Trophoblast cell (in vitro differentiated cells and primary cell): ENCODE measurements around the gene TRAPPC4.

ENCODE experiments used
- DNase-seq, 2 donors: peaks; one replicate each; pipeline ENCODE4 v3.0.0-alpha.2; 2016
- H2AFZ ChIP-seq: 2 replicates; pipeline ENCODE4 v1.6.1; 2013; ENCODE audit warnings: low read length, moderate library complexity, mild to moderate bottlenecking; ENCODE audit not compliant: insufficient read depth, poor library complexity
- H2AK5ac ChIP-seq: 2 replicates; pipeline ENCODE4 v1.6.1; 2013; ENCODE audit warnings: mild to moderate bottlenecking, low read length
- H2BK120ac ChIP-seq: 2 replicates; pipeline ENCODE4 v1.6.1; 2013; ENCODE audit warnings: low read length, mild to moderate bottlenecking, moderate library complexity; ENCODE audit not compliant: insufficient read depth, poor library complexity
- H2BK12ac ChIP-seq: 2 replicates; pipeline ENCODE4 v1.6.1; 2013; ENCODE audit warnings: mild to moderate bottlenecking, low read length, moderate library complexity
- H2BK5ac ChIP-seq: 2 replicates; pipeline ENCODE4 v1.6.1; 2013; ENCODE audit warnings: low read length, low read depth, moderate library complexity, mild to moderate bottlenecking; ENCODE audit not compliant: poor library complexity
- H3K14ac ChIP-seq: 2 replicates; pipeline ENCODE4 v1.6.1; 2013; ENCODE audit warnings: mild to moderate bottlenecking, low read length
- H3K18ac ChIP-seq: 2 replicates; pipeline ENCODE4 v1.6.1; 2013; ENCODE audit warnings: mild to moderate bottlenecking, low read length
- H3K23ac ChIP-seq: 2 replicates; pipeline ENCODE4 v1.6.1; 2013; ENCODE audit warnings: low read length
- H3K27ac ChIP-seq: 2 replicates; pipeline ENCODE4 v1.5.1; 2013; ENCODE audit warnings: low read depth, mild to moderate bottlenecking, inconsistent platforms, low read length, moderate library complexity
- H3K27me3 ChIP-seq: 2 replicates; pipeline ENCODE4 v1.6.1; 2013; ENCODE audit warnings: inconsistent platforms, mild to moderate bottlenecking, low read length, moderate library complexity; ENCODE audit not compliant: insufficient read depth
- H3K36me3 ChIP-seq, 2 experiments: 1 replicate in 1 of 2; 2 replicates in 1 of 2; pipeline ENCODE4 v1.6.1; 2013; ENCODE audit warnings: low read length in 2 of 2, mild to moderate bottlenecking in 2 of 2, moderate library complexity in 1 of 2; ENCODE audit not compliant: insufficient read depth in 2 of 2, control insufficient read depth in 1 of 2
- H3K4ac ChIP-seq: 2 replicates; pipeline ENCODE4 v1.6.1; 2013; ENCODE audit warnings: low read depth, mild to moderate bottlenecking, low read length, moderate library complexity
- H3K4me1 ChIP-seq, 2 experiments: 1 replicate in 1 of 2; 2 replicates in 1 of 2; pipeline ENCODE4 v1.6.1; 2013; ENCODE audit warnings: low read length in 2 of 2, mild to moderate bottlenecking in 2 of 2, moderate library complexity in 1 of 2; ENCODE audit not compliant: insufficient read depth in 2 of 2, control insufficient read depth in 1 of 2
- H3K4me2 ChIP-seq: 2 replicates; pipeline ENCODE4 v1.6.1; 2013; ENCODE audit warnings: inconsistent platforms, mild to moderate bottlenecking, low read length, moderate library complexity
- H3K4me3 ChIP-seq: 2 replicates; pipeline ENCODE4 v1.5.1; 2013; ENCODE audit warnings: mild to moderate bottlenecking, low read depth, low read length, inconsistent platforms
- H3K79me1 ChIP-seq: one replicate; pipeline ENCODE4 v1.6.1; 2013; ENCODE audit warnings: low read length
- H3K79me2 ChIP-seq: 2 replicates; pipeline ENCODE4 v1.6.1; 2013; ENCODE audit warnings: low read length, mild to moderate bottlenecking; ENCODE audit not compliant: control insufficient read depth, insufficient read depth, poor library complexity
- H3K9ac ChIP-seq: 2 replicates; pipeline ENCODE4 v1.6.1; 2013; ENCODE audit warnings: mild to moderate bottlenecking, low read length
- H3K9me3 ChIP-seq: 2 replicates; pipeline ENCODE4 v1.6.1; 2013; ENCODE audit warnings: low read depth, mild to moderate bottlenecking, control low read depth, inconsistent platforms, low read length; ENCODE audit not compliant: insufficient read depth
- H4K12ac ChIP-seq: 2 replicates; pipeline ENCODE4 v1.6.1; 2013; ENCODE audit warnings: low read depth, mild to moderate bottlenecking, low read length, moderate library complexity
- H4K8ac ChIP-seq: 2 replicates; pipeline ENCODE4 v1.6.1; 2013; ENCODE audit warnings: low read depth, mild to moderate bottlenecking, low read length, moderate library complexity
- H4K91ac ChIP-seq: one replicate; pipeline ENCODE4 v1.6.1; 2013; ENCODE audit warnings: low read depth, mild to moderate bottlenecking, low read length, moderate library complexity
- WGBS: extraction: QIAGEN DNeasy Blood & Tissue Kit; methylation state at CpG from one replicate; pipeline ENCODE4 v1.1.7; 2013; ENCODE audit warnings: missing lambda C conversion rate; ENCODE audit not compliant: insufficient read length, insufficient coverage; ENCODE audit errors: extremely low coverage; 5-methylcytosine and 5-hydroxymethylcytosine counted together

Gene TRAPPC4

GRCh38 chr11:119025541-119025940, 7.0 kb downstream of the TRAPPC4 start:
- Histone ChIP-seq H3K4me2 (no peak overlapping the region), H2AK5ac (no peak overlapping the region), H4K91ac (peak overlapping the region; percentile 43), H3K4ac (no peak overlapping the region), H4K12ac (peak overlapping the region; percentile 7), H3K4me3 (no peak overlapping the region), H3K14ac (peak overlapping the region; percentile 22), H3K4me1 (peaks cover 32 to 45% of the 10 kb centered on the region in 2 experiments), H2BK5ac (peak overlapping the region; percentile 5), H3K9ac (no peak overlapping the region), H2BK12ac (no peak overlapping the region), H3K36me3 (peaks cover 34 to 47% of the 10 kb centered on the region in 2 experiments), H2AFZ (no peak overlapping the region), H3K18ac (peak overlapping the region; percentile 42), H3K27me3 (no peaks in the 10 kb centered on the region), H3K79me2 (peaks cover 10% of the 10 kb centered on the region), H3K79me1 (peaks cover 4% of the 10 kb centered on the region), H2BK120ac (peak overlapping the region; percentile 28), H3K23ac (no peak overlapping the region), H3K27ac (peak overlapping the region; percentile 57), H3K9me3 (peaks cover 2% of the 10 kb centered on the region), H4K8ac (peak overlapping the region; percentile 40)
- no CpG with 5 or more reads among the region's 5 CpGs for WGBS
- DNase-seq, result no peak

- peak overlapping the region; percentile 40 for H4K8ac ChIP-seq
- peaks cover 34 to 47% of the 10 kb centered on the region in 2 experiments for H3K36me3 ChIP-seq
- H3K9ac ChIP-seq, result no peak overlapping the region
- no peak overlapping the region for H2AK5ac ChIP-seq
- no peak overlapping the region for H2AFZ ChIP-seq
- no peak overlapping the region for H3K4me2 ChIP-seq
- H4K12ac ChIP-seq, result no peak overlapping the region
- H3K27ac ChIP-seq, result peak overlapping the region; percentile 57
- no peak overlapping the region for H3K4me3 ChIP-seq
- H2BK12ac ChIP-seq, result no peak overlapping the region
- no peak overlapping the region for H3K23ac ChIP-seq
- no peak overlapping the region for H3K4ac ChIP-seq
- H3K27me3 ChIP-seq, result no peaks in the 10 kb centered on the region
- H3K9me3 ChIP-seq, result peaks cover 2% of the 10 kb centered on the region
- peaks cover 32 to 45% of the 10 kb centered on the region in 2 experiments for H3K4me1 ChIP-seq
- H3K79me1 ChIP-seq, result peaks cover 5% of the 10 kb centered on the region
- peak overlapping the region; percentile 42 for H3K18ac ChIP-seq
- H2BK5ac ChIP-seq, result peak overlapping the region; percentile 5
- no peak for DNase-seq
- peak overlapping the region; percentile 22 for H3K14ac ChIP-seq
- peak overlapping the region; percentile 28 for H2BK120ac ChIP-seq
- H4K91ac ChIP-seq, result peak overlapping the region; percentile 43
- WGBS, result no CpG with 5 or more reads among the region's 16 CpGs
- H3K79me2 ChIP-seq, result peaks cover 10% of the 10 kb centered on the region
Observed at GRCh38 chr11:119025978-119026766, 7.6 kb downstream of the TRAPPC4 start.

GRCh38 chr11:119026970-119027369, 8.4 kb downstream of the TRAPPC4 start:
- no peak overlapping the region for H3K9ac ChIP-seq
- H3K23ac ChIP-seq, result no peak overlapping the region
- no peaks in the 10 kb centered on the region for H3K27me3 ChIP-seq
- no peak overlapping the region for H2AFZ ChIP-seq
- no peak overlapping the region for H2BK12ac ChIP-seq
- peaks cover 32 to 45% of the 10 kb centered on the region in 2 experiments for H3K4me1 ChIP-seq
- H4K12ac ChIP-seq, result no peak overlapping the region
- no peak overlapping the region for H3K4me3 ChIP-seq
- peaks cover 32 to 43% of the 10 kb centered on the region in 2 experiments for H3K36me3 ChIP-seq
- H4K91ac ChIP-seq, result no peak overlapping the region
- no peak overlapping the region for H3K14ac ChIP-seq
- peaks cover 2% of the 10 kb centered on the region for H3K9me3 ChIP-seq
- H3K18ac ChIP-seq, result no peak overlapping the region
- DNase-seq, result no peak
- no peak overlapping the region for H3K27ac ChIP-seq
- H4K8ac ChIP-seq, result no peak overlapping the region
- H2AK5ac ChIP-seq, result no peak overlapping the region
- H3K79me1 ChIP-seq, result peaks cover 5% of the 10 kb centered on the region
- no peak overlapping the region for H2BK5ac ChIP-seq
- H3K79me2 ChIP-seq, result peaks cover 10% of the 10 kb centered on the region
- H3K4ac ChIP-seq, result no peak overlapping the region
- no peak overlapping the region for H2BK120ac ChIP-seq
- WGBS, result no CpG with 5 or more reads among the region's 2 CpGs
- no peak overlapping the region for H3K4me2 ChIP-seq

GRCh38 chr11:119027561-119028345, 9.2 kb downstream of the TRAPPC4 start:
- H3K79me2 ChIP-seq, result peaks cover 10% of the 10 kb centered on the region
- no CpG with 5 or more reads among the region's 9 CpGs for WGBS
- H3K79me1 ChIP-seq, result peaks cover 5% of the 10 kb centered on the region
- peaks cover 32 to 45% of the 10 kb centered on the region in 2 experiments for H3K4me1 ChIP-seq
- H3K9me3 ChIP-seq, result peaks cover 2% of the 10 kb centered on the region
- no peak overlapping the region for H3K9ac ChIP-seq
- H4K8ac ChIP-seq, result no peak overlapping the region
- H3K27me3 ChIP-seq, result no peaks in the 10 kb centered on the region
- H3K18ac ChIP-seq, result no peak overlapping the region
- no peak for DNase-seq
- H2AK5ac ChIP-seq, result no peak overlapping the region
- H3K4me2 ChIP-seq, result no peak overlapping the region
- no peak overlapping the region for H3K27ac ChIP-seq
- H2BK12ac ChIP-seq, result no peak overlapping the region
- no peak overlapping the region for H4K12ac ChIP-seq
- no peak overlapping the region for H2BK5ac ChIP-seq
- no peak overlapping the region for H4K91ac ChIP-seq
- H3K23ac ChIP-seq, result no peak overlapping the region
- no peak overlapping the region for H2AFZ ChIP-seq
- H3K4ac ChIP-seq, result no peak overlapping the region
- H2BK120ac ChIP-seq, result no peak overlapping the region
- H3K36me3 ChIP-seq, result peaks cover 26 to 40% of the 10 kb centered on the region in 2 experiments
- H3K4me3 ChIP-seq, result no peak overlapping the region
- no peak overlapping the region for H3K14ac ChIP-seq
